ENCODE data around the gene MELTF.

MELTF gene

GRCh38 chr3:197008436-197009209 lies 21.0 kb downstream of the MELTF start:
- DNase-seq: no peak

GRCh38 chr3:197007953-197008352 lies 21.7 kb downstream of the MELTF start:
- no peak for DNase-seq

- DNase-seq: no peak
Measured at GRCh38 chr3:197007296-197007940, 22.2 kb downstream of the MELTF start.

- no peak for DNase-seq
Measured at GRCh38 chr3:197006860-197007259, 22.8 kb downstream of the MELTF start.

GRCh38 chr3:197006446-197006845 lies 23.2 kb downstream of the MELTF start:
- DNase-seq: no peak

- peak in 1 of 2 experiments; percentile 39 for DNase-seq
Measured at GRCh38 chr3:197003461-197004385, 25.9 kb downstream of the MELTF start.

GRCh38 chr3:197002701-197003454 lies 26.7 kb downstream of the MELTF start:
- peak; percentile 67 to 83 for DNase-seq

- no peak for DNase-seq
Measured at GRCh38 chr3:197001972-197002700, 27.5 kb downstream of the MELTF start.

- DNase-seq: no peak
Measured at GRCh38 chr3:197001106-197001971, 28.3 kb downstream of the MELTF start.

- DNase-seq: no peak
Measured at GRCh38 chr3:197000211-197000610, 29.4 kb downstream of the MELTF start.

GRCh38 chr3:196998966-196999760 lies 30.5 kb downstream of the MELTF start:
- no peak for DNase-seq

- DNase-seq: no peak
Measured at GRCh38 chr3:196997311-196997710, 32.3 kb downstream of the MELTF start.

- peak in 1 of 2 experiments; percentile 22 for DNase-seq
Measured at GRCh38 chr3:196996454-196997265, 33.0 kb downstream of the MELTF start.

- peak; percentile 95 to 98 for DNase-seq
Measured at GRCh38 chr3:196995646-196996355, 33.8 kb downstream of the MELTF start.

- no peak for DNase-seq
Measured at GRCh38 chr3:196995027-196995426, 34.6 kb downstream of the MELTF start.

GRCh38 chr3:196994056-196994455 lies 35.6 kb downstream of the MELTF start:
- DNase-seq: no peak

GRCh38 chr3:196992461-196993065 lies 37.1 kb downstream of the MELTF start:
- no peak for DNase-seq

Data from NCI-H524 (cell line).